Esophagus squamous epithelium (tissue), 4 donors: ENCODE measurements around the gene NACC1.

Experiments used
- POLR2A ChIP-seq, 4 donors: fragments of 450-650 bp; IDR thresholded peaks; one replicate each; pipeline ENCODE4 v1.6.1; 2017; ENCODE audit warnings: antibody characterized with exemption in 4 of 4, mild to moderate bottlenecking in 4 of 4, moderate library complexity in 3 of 4
- TF ChIP-seq, protein P1 (sequence below), 6 experiments: fragments of 450-650 bp in 4 of 6; fragments of 200-600 bp in 2 of 6; sonication (generic) in 2 of 6; IDR thresholded peaks; one replicate each; pipeline ENCODE4 v1.5.1; 2016 to 2019; ENCODE audit warnings: antibody characterized with exemption in 6 of 6, mild to moderate bottlenecking in 4 of 6, moderate library complexity in 4 of 6

DNA sequence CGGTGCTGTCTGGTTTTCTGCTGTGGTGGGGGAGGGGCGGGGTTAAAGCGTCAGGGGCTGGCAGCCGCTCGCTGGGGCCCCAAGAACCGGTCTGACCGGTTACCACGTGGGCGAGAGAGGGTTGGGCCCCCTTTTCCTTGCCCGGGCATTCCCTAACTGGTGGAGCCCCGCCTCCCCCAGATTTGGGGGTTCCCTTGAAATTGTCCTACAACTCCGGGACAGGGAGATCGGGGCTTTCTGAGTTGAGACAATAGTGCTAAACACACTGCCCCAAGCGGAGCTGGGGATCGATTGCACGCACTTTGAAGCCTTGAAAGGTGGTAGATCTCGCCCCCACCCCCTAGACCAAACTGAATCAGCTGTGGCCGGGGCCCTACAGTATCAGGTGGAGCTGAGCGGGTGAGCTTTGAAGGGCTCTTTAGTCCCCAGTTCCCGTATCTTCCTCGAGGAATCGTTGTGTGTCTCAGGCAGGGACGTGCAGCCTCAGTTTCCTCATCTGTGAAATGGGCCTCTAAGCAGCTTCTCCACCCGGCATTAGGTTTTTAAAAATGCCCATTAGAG lies 36.9 kb downstream of the NACC1 start:
- TF ChIP-seq, protein P1, sequence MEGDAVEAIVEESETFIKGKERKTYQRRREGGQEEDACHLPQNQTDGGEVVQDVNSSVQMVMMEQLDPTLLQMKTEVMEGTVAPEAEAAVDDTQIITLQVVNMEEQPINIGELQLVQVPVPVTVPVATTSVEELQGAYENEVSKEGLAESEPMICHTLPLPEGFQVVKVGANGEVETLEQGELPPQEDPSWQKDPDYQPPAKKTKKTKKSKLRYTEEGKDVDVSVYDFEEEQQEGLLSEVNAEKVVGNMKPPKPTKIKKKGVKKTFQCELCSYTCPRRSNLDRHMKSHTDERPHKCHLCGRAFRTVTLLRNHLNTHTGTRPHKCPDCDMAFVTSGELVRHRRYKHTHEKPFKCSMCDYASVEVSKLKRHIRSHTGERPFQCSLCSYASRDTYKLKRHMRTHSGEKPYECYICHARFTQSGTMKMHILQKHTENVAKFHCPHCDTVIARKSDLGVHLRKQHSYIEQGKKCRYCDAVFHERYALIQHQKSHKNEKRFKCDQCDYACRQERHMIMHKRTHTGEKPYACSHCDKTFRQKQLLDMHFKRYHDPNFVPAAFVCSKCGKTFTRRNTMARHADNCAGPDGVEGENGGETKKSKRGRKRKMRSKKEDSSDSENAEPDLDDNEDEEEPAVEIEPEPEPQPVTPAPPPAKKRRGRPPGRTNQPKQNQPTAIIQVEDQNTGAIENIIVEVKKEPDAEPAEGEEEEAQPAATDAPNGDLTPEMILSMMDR (IDR thresholded peaks at IDR 0.05): peak in 2 of 6 experiments; percentile 7 to 16
- peak in 1 of 4 donors; percentile 38 for TF ChIP-seq POLR2A (IDR thresholded peaks at IDR 0.05)
